ENCODE measurements around the gene NOL12.

Gene NOL12

GRCh38 chr22:37640591-37641560 is 45.3 kb upstream of the NOL12 start:
- no peak for DNase-seq (ENCODE audit: low spot score)

DNA sequence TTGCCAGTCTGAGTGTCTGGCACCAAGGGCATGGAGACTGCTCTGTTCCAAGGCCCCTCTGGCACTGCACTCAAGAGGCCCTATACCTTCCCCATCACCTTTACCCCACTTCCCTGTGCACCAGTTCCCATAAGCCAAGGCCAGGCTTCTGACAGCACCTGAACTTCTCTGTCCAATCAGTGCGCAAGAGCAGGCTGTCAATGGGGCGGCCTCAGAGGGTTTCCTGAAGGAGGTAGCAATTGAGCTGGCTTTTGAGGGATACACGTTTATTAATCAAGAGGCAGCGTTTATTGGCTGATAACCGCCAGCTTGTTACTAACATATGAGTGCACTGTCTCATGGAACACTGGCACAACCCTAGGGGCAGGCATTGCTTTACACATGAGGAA is 44.6 kb upstream of the NOL12 start:
- TF ChIP-seq CTCF (IDR thresholded peaks at IDR 0.05; ENCODE audit: extremely low read depth, missing control alignments), result no peak
- DNase-seq (ENCODE audit: low spot score), result no peak

More at GRCh38 chr22:37640591-37641560, 45.3 kb upstream of the NOL12 start:
- no peak for TF ChIP-seq CTCF (IDR thresholded peaks at IDR 0.05; ENCODE audit: extremely low read depth, missing control alignments)

- DNase-seq (ENCODE audit: low spot score), result peak; percentile 89
- TF ChIP-seq CTCF (IDR thresholded peaks at IDR 0.05; ENCODE audit: extremely low read depth, missing control alignments), result peak; percentile 91
These were observed 42.8 kb upstream of the NOL12 start for GRCh38 chr22:37643225-37643847.

DNA sequence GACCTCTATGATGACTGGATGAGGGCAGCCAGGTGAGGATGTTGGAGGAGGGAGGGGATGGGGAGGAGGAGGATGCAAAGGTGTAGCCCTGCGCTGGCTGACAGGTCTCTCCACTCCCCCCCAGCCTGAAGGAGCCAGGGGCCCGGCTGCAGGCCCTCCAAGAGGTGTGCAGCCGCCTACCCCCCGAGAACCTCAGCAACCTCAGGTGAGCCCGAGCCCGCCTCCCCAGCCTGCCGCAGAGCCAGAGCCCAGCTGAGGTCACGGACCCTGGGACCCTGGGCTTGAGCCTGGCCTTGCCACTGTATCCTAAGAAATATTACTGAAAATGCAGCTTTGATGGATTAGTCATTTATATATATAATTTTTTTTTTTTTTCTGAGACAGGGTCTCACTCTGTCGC is 38.8 kb upstream of the NOL12 start:
- no peak for DNase-seq (ENCODE audit: low spot score)
- no peak for TF ChIP-seq CTCF (IDR thresholded peaks at IDR 0.05; ENCODE audit: extremely low read depth, missing control alignments)

DNA sequence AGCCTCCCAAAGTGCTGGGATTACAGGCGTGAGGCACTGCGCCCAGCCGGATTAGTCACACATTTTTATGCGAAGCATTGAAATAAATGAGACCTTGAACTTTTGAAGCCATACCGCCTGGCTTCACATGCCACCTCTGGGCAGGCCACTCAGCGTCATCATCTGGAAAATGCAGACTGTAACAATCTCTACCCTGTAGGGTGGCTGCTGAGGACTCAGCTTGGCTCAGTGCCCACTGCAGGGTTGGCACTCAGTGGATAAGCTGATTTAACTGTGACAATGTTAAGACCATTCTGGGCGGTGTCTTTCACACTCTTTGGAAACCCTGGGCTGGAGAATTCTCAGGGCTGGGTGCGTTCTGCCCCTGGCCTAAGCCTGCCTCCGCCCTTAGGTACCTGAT is 38.2 kb upstream of the NOL12 start:
- no peak for DNase-seq (ENCODE audit: low spot score)
- no peak for TF ChIP-seq CTCF (IDR thresholded peaks at IDR 0.05; ENCODE audit: extremely low read depth, missing control alignments)

DNA sequence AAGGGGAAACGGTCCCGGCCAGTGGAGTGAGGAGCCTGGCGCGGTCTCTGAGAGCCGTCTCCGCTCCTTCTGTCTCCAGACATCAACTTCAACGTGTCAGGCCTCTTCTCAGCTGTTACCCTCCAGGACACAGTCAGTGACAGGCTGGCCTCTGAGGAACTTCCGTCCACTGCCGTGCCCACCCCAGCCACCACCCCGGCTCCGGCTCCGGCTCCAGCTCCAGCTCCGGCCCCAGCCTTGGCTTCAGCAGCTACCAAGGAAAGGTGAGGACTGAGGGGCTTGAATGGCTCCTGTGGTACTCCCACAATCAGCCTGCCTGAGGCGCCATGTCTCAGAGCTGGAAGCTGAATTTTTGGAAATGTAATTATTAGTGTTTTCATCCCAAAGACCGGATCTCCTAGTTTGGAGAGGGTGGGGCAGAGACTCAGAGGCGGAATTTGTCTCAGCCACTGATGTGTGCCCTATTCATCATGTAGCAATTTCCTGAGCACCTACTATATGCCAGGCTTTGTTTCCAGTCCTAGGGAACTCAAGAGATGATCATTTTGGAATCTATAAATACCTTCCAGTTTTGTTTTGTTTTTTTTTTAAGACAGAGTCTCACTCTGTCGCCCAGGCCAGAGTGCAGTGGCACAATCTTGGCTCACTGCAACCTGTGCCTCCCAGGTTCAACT is 35.5 kb upstream of the NOL12 start:
- TF ChIP-seq CTCF (IDR thresholded peaks at IDR 0.05; ENCODE audit: extremely low read depth, missing control alignments), result no peak

More for the DNA sequence above, 35.5 kb upstream of the NOL12 start:
- no peak for DNase-seq (ENCODE audit: low spot score)
